Measurements from ENCODE around the gene TRAM2.

TRAM2 gene

GRCh38 chr6:52566853-52567279 lies 10.0 kb downstream of the TRAM2 start:
- DNase-seq (ENCODE audit: low spot score) = no peak

- DNase-seq (ENCODE audit: low spot score) = no peak
Measured at GRCh38 chr6:52566201-52566600, 10.7 kb downstream of the TRAM2 start.

- no peak for DNase-seq (ENCODE audit: low spot score)
Measured at GRCh38 chr6:52564856-52565255, 12.0 kb downstream of the TRAM2 start.

- no peak for DNase-seq (ENCODE audit: low spot score)
Measured at GRCh38 chr6:52562911-52563310, 13.9 kb downstream of the TRAM2 start.

GRCh38 chr6:52560462-52560861 lies 16.4 kb downstream of the TRAM2 start:
- DNase-seq (ENCODE audit: low spot score) = no peak

- no peak for DNase-seq (ENCODE audit: low spot score)
Measured at GRCh38 chr6:52558266-52559000, 18.4 kb downstream of the TRAM2 start.

- DNase-seq (ENCODE audit: low spot score) = no peak
Measured at GRCh38 chr6:52557389-52558265, 19.2 kb downstream of the TRAM2 start.

GRCh38 chr6:52555518-52556233 lies 21.2 kb downstream of the TRAM2 start:
- no peak for DNase-seq (ENCODE audit: low spot score)

GRCh38 chr6:52554684-52555280 lies 22.1 kb downstream of the TRAM2 start:
- no peak for DNase-seq (ENCODE audit: low spot score)

- no peak for DNase-seq (ENCODE audit: low spot score)
Measured at GRCh38 chr6:52553719-52554118, 23.1 kb downstream of the TRAM2 start.

GRCh38 chr6:52553158-52553557 lies 23.7 kb downstream of the TRAM2 start:
- no peak for DNase-seq (ENCODE audit: low spot score)

- DNase-seq (ENCODE audit: low spot score) = no peak
Measured at GRCh38 chr6:52552278-52552643, 24.6 kb downstream of the TRAM2 start.

- DNase-seq (ENCODE audit: low spot score) = peak; percentile 41
Measured at GRCh38 chr6:52551483-52552277, 25.2 kb downstream of the TRAM2 start.

- no peak for DNase-seq (ENCODE audit: low spot score)
Measured at GRCh38 chr6:52550870-52551269, 26.0 kb downstream of the TRAM2 start.

- no peak for DNase-seq (ENCODE audit: low spot score)
Measured at GRCh38 chr6:52550014-52550575, 26.8 kb downstream of the TRAM2 start.

GRCh38 chr6:52549428-52549827 lies 27.4 kb downstream of the TRAM2 start:
- no peak for DNase-seq (ENCODE audit: low spot score)

- no peak for DNase-seq (ENCODE audit: low spot score)
Measured at GRCh38 chr6:52548999-52549398, 27.9 kb downstream of the TRAM2 start.

- DNase-seq (ENCODE audit: low spot score) = no peak
Measured at GRCh38 chr6:52548353-52548713, 28.5 kb downstream of the TRAM2 start.

- DNase-seq (ENCODE audit: low spot score) = no peak
Measured at GRCh38 chr6:52547647-52548352, 29.1 kb downstream of the TRAM2 start.

GRCh38 chr6:52546678-52547077 lies 30.2 kb downstream of the TRAM2 start:
- DNase-seq (ENCODE audit: low spot score) = no peak

- DNase-seq (ENCODE audit: low spot score) = no peak
Measured at GRCh38 chr6:52546192-52546591, 30.7 kb downstream of the TRAM2 start.

All from kidney capillary endothelial cell (primary cell).